NCI-H1105 treated with DMSO at 0.1 percent for 48 hours (cell line): Measurements from ENCODE around the gene CCL20.
A peak's percentile ranks its signal among the peaks of the same experiment; 100 is the strongest.
"Not testable (repeated sequence)": the region's sequence is repeated elsewhere in the genome, so short reads cannot be mapped to it uniquely, and the experiment has no call there.

Source experiments
- DNase-seq: peaks from one replicate; lab custom pipeline; 2025; lab: John Stamatoyannopoulos, UW

The CCL20 gene

DNA sequence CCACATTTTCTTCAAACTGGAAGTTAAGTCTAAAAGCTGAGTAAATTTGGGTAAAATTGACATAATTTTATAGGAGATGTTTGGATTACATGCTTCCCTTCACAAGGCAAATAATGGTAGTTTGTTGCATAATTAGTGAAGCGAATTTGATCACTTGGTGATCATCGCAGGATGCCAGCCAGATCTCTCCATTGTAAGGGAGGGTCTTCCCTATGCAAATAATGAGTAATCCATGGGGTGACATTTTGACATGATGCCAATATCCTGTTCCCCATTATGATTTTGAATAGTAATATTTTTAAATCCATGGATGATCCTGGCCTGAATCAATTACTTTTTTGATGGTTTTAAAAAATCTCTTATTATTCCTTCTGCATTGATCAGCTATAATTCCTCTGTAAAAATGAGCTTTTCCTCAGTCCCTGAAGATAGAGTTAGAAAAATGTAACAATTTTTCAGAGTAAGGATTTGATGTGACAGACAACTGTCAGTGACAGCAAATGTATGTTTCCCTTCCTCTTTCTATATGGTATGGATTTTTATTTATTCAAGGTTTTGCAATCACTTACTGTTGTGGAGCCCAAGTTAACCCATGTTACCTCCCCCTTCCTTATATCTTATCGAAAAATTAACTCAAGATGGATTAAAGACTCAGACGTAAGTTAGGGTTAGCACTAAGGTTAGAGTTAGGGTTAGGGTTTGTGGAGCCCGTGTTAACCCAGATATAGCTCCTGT lies 21.4 kb downstream of the CCL20 start:
- no peak for DNase-seq

DNA sequence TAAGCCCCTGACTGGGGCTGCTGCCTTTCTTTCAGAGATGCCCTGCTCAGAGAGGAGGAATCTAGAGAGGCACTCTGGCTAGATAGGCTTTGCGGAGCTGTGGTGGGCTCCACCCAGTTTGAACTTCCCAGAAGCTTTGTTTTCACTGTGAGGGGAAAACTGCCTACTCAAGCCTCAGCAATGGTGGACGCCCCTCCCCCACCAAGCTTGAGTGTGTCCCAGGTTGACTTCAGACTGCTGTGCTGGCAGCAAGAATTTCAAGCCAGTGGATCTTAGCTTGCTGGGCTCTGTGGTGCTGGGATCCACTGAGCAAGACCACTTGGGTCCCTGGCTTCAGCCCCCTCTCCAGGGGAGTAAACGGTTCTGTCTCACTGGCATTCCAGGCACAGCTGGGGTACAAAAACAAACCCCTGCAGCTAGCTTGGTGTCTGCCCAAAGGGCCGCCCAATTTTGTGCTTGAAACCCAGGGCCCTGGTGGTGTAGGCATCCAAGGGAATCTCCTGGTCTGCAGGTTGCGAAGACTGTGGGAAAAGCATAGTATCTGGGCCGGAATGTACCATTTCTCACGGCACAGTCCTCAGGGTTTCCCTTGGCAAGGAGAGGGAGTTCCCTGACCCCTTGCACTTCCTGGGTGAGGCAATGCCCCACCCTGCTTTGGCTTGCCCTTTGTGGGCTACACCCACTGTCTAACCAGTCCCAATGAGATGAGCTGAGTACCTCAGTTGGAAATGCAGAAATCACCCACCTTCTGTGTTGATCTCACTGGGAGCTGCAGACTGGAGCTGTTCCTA lies 25.9 kb downstream of the CCL20 start:
- not testable (repeated sequence) for DNase-seq

DNA sequence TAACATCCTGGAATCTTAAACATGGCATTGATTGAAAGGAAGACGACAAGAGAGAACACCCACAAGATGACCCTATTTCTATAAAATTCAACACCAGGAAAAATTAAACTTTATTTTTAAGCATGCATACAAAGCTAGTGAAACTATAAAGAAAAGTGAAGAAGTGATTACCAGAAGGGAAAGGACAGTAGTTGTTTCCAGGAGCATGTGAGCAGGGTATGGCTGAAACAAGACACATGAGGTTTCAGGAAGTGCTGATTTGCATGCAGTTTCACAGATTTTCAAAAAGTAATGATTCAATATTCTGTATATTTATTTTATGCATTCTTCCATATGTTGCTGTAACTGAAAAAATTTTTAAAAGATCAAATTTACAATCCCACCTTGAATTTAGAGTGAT lies 33.2 kb downstream of the CCL20 start:
- no peak for DNase-seq

DNA sequence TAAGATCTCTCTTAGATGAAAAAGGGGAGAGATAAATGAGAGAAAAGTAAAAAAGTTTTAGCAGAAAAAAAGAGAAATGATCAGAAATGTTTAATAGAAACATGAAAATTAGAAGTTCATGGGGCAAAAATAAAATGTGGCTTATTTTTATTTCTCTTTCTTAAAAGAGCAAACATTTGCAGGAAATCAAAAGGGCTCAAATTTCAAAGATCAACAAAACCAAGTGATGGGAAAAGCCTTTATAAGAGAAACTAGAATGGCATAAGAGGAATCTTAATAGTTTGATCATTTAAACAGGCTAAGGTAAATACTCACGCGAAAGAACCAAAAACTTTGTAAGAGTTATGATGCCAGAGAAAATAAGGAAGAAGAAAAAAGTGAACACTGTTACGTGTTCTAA lies 34.5 kb downstream of the CCL20 start:
- DNase-seq = no peak

DNA sequence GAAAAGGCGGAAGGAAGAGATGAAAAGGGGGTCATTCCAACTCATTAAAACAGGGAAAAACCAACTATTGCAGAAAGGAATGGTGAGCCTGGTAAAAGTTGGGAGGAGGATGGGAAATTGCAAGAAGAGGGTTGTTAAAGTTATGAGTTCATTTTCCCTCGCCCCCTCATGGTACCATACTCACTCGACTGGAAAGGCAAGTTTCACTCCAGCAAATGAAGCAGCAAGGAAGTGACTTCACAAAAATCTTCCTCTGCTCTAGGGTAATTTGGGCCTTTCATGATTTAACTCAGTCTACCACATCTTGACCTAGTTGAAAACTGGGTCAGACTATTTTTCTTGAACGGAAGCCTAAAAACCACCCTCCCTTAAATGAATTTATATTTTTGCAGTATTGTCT lies 34.9 kb downstream of the CCL20 start:
- DNase-seq = no peak

DNA sequence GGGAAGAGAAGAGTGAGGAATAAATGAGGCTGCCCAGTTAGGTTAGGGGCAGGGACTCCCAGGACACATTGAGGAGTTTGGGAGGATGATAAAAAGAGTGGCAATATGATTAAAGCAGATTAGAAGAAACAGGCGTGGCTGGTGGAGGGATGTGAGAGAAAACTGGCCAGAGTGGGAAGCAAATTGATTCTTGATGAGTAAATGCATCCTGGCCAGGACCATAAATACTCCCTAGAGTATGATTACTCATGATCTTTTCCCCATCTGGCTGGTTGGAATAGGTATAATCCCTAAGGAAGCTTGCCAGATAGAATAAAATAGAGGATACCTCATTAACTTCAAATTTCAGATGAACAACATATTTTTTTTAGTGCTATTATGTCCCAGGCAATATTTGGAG lies 36.3 kb downstream of the CCL20 start:
- no peak for DNase-seq

DNA sequence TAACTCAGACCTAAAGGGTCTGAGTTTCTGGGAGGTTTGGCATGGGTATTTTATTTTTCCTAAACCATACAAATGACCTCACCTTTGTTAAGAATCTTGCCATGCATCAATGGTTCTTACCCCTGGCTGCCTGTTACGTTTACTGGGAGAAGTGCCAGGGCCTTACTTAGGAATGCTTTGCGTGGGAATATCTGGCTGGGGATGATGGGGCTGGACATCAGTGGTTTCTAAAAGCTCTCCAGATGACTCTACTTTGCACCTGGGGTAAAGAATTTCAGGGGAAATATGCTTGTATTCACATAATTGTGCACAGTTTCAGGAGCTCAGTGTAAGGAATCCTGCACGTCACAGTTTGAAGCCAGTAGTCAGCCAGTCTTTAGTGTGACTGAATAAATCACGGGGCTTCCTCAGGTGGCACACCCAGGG lies 39.6 kb downstream of the CCL20 start:
- DNase-seq = peak; percentile 1

DNA sequence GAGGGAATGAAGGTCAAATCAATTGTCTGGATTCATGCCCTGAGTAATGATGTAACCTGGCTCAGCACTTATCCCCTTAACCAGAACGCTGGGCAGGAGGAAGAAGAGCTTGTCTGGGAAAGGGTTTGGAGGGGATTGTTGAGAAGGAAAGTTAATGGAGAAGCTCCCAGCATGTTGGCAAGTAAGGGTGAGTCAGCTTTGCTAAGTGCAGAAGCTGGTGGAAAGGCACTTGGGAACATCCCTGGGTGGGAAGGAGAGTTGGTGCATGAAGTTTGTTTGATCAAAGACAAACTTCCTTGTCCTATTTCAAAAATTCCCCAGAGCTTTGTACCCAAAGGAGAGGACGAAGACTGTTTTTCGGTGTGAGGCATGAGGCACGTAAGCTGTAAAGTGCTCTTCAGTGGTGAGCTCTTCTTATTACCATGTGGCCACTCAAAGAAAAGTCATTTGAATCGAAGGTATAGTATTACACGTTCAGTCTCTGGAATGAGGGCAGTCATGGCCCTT lies 40.2 kb downstream of the CCL20 start:
- DNase-seq = no peak

DNA sequence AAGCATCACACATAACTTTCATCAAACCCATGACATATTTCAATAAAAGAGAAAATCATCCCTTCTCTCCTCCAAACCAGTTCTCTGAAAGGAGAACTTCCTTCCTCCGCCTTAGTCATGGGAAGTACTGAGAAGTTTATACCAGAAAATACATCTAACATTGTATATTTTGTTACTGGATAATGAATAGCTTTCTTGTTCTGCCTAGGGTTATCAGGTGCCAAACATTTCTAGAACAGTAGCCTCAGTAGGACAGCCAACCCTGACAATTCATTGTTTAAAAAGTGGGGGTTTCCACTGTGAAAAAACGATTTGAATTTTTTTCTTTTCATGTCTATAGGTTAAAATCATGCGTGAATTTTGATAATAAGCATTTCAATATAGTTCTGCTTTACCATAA lies 41.8 kb downstream of the CCL20 start:
- DNase-seq = no peak

DNA sequence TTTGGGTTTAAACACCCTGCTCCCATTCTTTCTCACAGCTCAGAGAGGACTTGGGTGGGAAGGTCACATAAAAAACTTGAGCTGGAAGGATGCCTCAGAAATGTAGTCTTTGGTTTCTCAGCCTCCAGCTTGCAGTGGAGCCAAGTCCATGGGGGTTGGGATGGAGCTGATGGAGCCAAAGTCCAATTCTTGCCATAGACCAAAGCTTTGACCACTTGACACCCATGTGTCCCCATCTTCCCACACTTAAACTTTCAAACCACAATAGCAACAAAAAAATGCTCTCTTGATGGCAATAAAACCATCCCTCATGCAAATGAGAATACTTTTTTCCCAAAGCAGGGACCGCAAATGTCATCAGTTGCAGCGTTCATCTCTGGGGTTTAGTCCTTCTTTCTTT lies 43.1 kb downstream of the CCL20 start:
- no peak for DNase-seq

DNA sequence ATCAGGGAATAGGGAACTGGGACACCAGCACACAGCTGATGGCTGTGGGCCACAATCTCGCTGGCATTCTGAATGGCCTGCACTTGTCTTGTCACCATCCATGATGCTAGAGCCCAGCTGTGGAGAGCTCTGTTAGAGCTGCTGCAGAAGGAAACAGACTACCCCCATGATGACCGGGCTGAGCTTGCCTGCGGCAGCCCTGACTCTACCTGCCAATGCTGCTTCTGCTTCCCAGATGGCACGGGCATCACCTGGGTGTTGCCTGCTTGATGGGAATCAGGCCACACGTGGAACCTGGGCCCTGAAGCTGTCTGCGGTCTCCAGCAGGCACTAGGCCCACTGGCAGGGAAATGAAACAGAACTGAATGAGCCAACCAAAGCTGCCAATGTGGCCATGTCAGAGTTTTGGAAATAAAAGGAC lies 46.6 kb downstream of the CCL20 start:
- no peak for DNase-seq

DNA sequence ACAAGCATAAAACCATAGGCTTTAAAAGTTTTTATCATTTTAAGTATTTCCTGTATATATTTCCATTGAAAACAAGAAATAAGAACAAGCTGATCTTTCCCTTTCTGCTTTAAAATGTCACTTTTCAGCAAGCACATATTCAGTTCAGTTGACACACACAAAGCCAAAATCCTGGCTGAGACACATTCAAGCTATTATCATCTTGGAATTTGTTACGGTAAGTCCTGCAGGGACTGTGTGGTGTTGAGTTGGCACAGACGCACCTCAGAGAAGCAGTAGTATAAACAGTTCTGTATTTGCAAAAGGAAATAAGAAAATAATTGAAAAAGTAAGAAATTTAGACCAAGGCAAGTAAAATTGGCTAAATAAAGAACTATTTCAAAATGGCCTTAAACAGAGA lies 47.4 kb downstream of the CCL20 start:
- no peak for DNase-seq

DNA sequence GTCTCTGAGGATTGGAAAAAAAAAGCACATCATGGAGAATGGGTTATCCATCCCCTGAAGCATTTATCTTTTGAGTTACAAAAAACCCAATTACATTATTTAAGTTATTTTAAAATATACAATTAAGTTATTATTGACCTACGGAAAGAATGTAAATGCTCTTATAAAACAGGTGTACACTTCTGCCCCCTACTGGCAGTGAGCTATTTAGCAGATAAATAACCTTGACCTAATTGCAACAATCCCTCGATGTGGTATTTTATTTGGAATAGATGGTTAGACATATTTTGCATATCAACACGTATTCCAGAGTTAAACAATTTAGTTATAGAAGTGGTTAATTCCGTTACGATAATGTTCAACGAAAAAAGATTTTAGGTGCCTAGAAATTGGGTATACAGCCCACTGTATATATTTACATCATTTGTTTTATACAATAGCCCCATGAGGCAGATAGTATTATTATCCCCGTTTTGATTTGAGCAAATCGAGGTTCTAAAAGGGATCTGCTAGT lies 48.6 kb downstream of the CCL20 start:
- DNase-seq = peak; percentile 36

DNA sequence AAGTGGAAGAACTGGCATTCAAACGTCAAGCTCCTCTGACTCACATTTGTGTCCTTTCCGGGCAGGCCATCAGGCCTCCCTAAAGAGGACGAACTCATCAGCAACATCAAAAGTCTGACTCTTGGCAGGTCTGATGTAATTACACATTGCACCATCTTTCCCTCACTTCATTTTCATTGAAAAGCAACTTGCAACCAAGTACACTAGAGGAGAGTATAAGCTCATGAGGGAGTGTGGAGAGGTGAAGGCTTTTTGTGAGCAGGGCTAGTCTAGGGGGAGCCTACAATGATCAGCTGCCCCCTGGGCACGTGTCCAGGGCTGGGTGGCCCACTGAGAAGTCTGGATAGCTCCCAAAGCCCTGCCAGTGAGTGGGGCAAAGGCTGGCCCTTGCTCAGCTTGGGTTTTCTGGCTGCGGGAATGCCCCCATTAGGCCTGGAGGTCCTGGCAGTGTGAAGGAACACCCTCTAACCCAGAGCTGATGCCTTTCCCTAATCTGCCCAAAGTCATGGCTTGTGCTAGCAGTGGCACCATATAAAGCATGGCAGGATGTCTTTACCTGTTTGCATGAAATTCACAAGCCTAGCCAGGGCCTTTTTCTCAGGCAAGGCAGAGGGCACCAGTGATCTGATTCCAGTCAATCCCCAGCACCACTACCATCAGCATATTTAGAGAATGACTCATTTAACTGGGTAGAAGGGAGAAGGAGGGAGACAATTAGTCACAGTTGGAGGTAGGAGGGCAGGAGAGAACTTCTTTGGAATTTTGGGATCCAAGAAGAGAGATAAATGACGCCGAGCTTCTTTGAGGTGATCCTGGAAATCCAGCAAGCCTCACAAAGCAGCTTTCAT lies 49.3 kb downstream of the CCL20 start:
- no peak for DNase-seq

DNA sequence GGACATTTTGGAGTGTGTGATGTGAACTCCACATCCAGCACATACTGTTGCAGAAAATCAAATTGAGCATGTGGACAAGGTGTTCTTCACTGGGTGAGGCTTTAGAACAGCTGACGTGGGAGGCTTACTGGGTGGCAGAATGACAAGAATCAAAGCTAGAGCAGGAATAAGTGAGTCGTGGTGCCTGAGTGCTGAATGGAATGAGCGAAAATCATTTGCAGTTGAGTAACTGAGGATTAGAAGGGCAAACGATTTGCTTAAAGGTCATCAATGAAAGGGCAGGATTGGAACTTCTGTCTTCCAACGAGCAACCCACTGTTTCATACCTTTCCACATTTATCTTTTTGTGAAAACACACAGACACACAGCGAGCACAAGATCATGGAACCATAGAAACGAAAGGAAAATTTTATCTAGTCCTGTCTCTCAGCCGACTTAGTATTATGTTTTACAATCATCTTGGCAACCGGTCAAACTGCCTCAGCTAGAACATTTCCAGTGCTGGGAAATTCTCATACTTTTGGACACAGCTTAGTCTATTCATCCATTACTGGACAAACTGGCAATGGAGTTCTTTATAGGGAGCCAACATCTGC lies 50.6 kb downstream of the CCL20 start:
- no peak for DNase-seq

DNA sequence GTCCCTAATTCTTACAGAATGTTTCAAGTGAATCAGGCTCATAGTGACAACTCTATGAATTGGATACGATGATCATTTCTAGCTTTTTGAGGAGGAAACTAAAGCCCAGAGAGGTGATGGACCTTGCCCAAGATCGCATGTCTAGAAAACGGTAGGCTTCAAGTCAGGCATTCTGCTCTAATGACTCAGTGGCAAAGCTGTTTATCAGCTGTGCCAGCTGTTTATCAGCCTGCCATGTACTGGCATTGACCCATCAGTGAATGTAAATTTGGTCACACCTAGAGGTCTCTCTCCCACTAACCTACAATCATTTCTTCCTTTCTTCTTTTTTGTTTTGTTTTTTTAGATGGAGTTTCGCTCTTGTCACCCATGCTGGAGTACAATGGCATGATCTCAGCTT lies 51.6 kb downstream of the CCL20 start:
- no peak for DNase-seq
